GM23338 (cell line): Measurements from ENCODE around the gene CEP192.

Experiments used
- CREB1 ChIP-seq: fragments of 250-450 bp; sonication (Bioruptor Pico); IDR thresholded peaks from 2 replicates; pipeline ENCODE4 v1.5.0; 2020; ENCODE audit warnings: low read depth, mild to moderate bottlenecking, moderate library complexity
- EZH2 ChIP-seq: fragments of 200-600 bp; sonication (generic); IDR thresholded peaks from one replicate; pipeline ENCODE4 v1.8.0; 2017; ENCODE audit warnings: antibody characterized with exemption, mild to moderate bottlenecking, low read depth; ENCODE audit not compliant: unreplicated experiment
- EZH2phosphoT487 ChIP-seq: fragments of 200-600 bp; sonication (generic); IDR thresholded peaks from one replicate; pipeline ENCODE4 v1.8.1; 2018; ENCODE audit warnings: antibody characterized with exemption; ENCODE audit not compliant: unreplicated experiment
- JUNB ChIP-seq: IDR thresholded peaks from one replicate; pipeline ENCODE4 v1.6.1; 2016; ENCODE audit warnings: antibody characterized with exemption; ENCODE audit not compliant: unreplicated experiment
- POLR2AphosphoS5 ChIP-seq: IDR thresholded peaks from 2 replicates; pipeline ENCODE4 v1.6.1; 2016; ENCODE audit warnings: antibody characterized with exemption, low read depth
- REST ChIP-seq: IDR thresholded peaks from one replicate; pipeline ENCODE4 v1.6.1; 2018; ENCODE audit warnings: antibody characterized with exemption; ENCODE audit not compliant: unreplicated experiment
- STAT1 ChIP-seq: IDR thresholded peaks from one replicate; pipeline ENCODE4 v1.6.1; 2016; ENCODE audit warnings: antibody characterized with exemption; ENCODE audit not compliant: unreplicated experiment
- ZNF114 ChIP-seq: fragments of 250-450 bp; sonication (Bioruptor Pico); IDR thresholded peaks from 2 replicates; pipeline ENCODE4 v1.5.0; 2020; ENCODE audit warnings: mild to moderate bottlenecking, moderate library complexity
- TF ChIP-seq, protein P1 (sequence below), 2 experiments: fragments of 200-600 bp in 1 of 2; sonication (generic) in 1 of 2; conservative IDR thresholded peaks; 2 replicates each; pipeline versions ENCODE4 v1.5.1 to v1.6.1; 2016 to 2017; ENCODE audit warnings: antibody characterized with exemption in 2 of 2, low read depth in 2 of 2, mild to moderate bottlenecking in 2 of 2, moderate library complexity in 1 of 2
- TF ChIP-seq, protein P2 (sequence below): IDR thresholded peaks from 2 replicates; pipeline ENCODE4 v1.6.1; 2016; ENCODE audit warnings: antibody characterized with exemption

- TF ChIP-seq POLR2AphosphoS5 (no peak), EZH2 (no peak), ZNF114 (CRISPR knock-in tag) (no peak), JUNB (no peak), CREB1 (CRISPR knock-in tag) (no peak), REST (no peak), EZH2phosphoT487 (no peak), STAT1 (no peak)
- TF ChIP-seq, protein P1, sequence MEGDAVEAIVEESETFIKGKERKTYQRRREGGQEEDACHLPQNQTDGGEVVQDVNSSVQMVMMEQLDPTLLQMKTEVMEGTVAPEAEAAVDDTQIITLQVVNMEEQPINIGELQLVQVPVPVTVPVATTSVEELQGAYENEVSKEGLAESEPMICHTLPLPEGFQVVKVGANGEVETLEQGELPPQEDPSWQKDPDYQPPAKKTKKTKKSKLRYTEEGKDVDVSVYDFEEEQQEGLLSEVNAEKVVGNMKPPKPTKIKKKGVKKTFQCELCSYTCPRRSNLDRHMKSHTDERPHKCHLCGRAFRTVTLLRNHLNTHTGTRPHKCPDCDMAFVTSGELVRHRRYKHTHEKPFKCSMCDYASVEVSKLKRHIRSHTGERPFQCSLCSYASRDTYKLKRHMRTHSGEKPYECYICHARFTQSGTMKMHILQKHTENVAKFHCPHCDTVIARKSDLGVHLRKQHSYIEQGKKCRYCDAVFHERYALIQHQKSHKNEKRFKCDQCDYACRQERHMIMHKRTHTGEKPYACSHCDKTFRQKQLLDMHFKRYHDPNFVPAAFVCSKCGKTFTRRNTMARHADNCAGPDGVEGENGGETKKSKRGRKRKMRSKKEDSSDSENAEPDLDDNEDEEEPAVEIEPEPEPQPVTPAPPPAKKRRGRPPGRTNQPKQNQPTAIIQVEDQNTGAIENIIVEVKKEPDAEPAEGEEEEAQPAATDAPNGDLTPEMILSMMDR (conservative IDR thresholded peaks at IDR 0.05; ENCODE audit: low read depth in 2 of 2), result no peak
- TF ChIP-seq, protein P2, sequence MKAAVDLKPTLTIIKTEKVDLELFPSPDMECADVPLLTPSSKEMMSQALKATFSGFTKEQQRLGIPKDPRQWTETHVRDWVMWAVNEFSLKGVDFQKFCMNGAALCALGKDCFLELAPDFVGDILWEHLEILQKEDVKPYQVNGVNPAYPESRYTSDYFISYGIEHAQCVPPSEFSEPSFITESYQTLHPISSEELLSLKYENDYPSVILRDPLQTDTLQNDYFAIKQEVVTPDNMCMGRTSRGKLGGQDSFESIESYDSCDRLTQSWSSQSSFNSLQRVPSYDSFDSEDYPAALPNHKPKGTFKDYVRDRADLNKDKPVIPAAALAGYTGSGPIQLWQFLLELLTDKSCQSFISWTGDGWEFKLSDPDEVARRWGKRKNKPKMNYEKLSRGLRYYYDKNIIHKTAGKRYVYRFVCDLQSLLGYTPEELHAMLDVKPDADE, result no peak
These were observed 85.7 kb downstream of the CEP192 start for GRCh38 chr18:13076886-13077285.
